Mesenchymal stem cell (in vitro differentiated cells and primary cell): Measurements from ENCODE around the gene TMEM38A. TPM values are rescaled to one million over a fixed set of nuclear protein-coding genes. Genes with fewer than 3 reads are reported as not detected.
A peak's percentile ranks its signal among the peaks of the same experiment; 100 is the strongest.

Experiments used
- DNase-seq: peaks from one replicate; pipeline ENCODE4 v3.0.0-alpha.2; 2013
- H2AFZ ChIP-seq: one replicate; pipeline ENCODE4 v1.6.1; 2013; ENCODE audit warnings: low read depth, mild to moderate bottlenecking, control low read depth, inconsistent platforms, low read length, moderate library complexity
- H2AK5ac ChIP-seq: 2 replicates; pipeline ENCODE4 v1.6.1; 2013; ENCODE audit warnings: low read length, moderate library complexity, mild to moderate bottlenecking, inconsistent platforms; ENCODE audit not compliant: severe bottlenecking
- H2BK120ac ChIP-seq: one replicate; pipeline ENCODE4 v1.6.1; 2013; ENCODE audit warnings: low read depth, mild to moderate bottlenecking, inconsistent platforms, low read length, moderate library complexity
- H2BK12ac ChIP-seq, 2 experiments: one replicate each; pipeline ENCODE4 v1.6.1; 2013; ENCODE audit warnings: inconsistent platforms in 2 of 2, low read length in 2 of 2, mild to moderate bottlenecking in 2 of 2, moderate library complexity in 2 of 2, control low read depth in 1 of 2
- H2BK15ac ChIP-seq: one replicate; pipeline ENCODE4 v1.6.1; 2013; ENCODE audit warnings: mild to moderate bottlenecking, low read depth, inconsistent platforms; ENCODE audit not compliant: poor library complexity, severe bottlenecking
- H2BK5ac ChIP-seq: 2 replicates; pipeline ENCODE4 v1.6.1; 2013; ENCODE audit warnings: low read depth, mild to moderate bottlenecking, low read length, control low read depth, inconsistent platforms; ENCODE audit not compliant: poor library complexity, severe bottlenecking
- H3K14ac ChIP-seq, 2 experiments: one replicate each; pipeline ENCODE4 v1.6.1; 2013; ENCODE audit warnings: inconsistent platforms in 2 of 2, low read length in 2 of 2, control low read depth in 1 of 2, mild to moderate bottlenecking in 1 of 2, moderate library complexity in 1 of 2
- H3K18ac ChIP-seq, 2 experiments: one replicate each; pipeline ENCODE4 v1.6.1; 2013; ENCODE audit warnings: inconsistent platforms in 2 of 2, low read length in 2 of 2, control low read depth in 1 of 2, low read depth in 1 of 2, mild to moderate bottlenecking in 1 of 2
- H3K23ac ChIP-seq, 2 experiments: one replicate each; pipeline ENCODE4 v1.6.1; 2013; ENCODE audit warnings: inconsistent platforms in 2 of 2, low read length in 2 of 2, mild to moderate bottlenecking in 2 of 2, moderate library complexity in 2 of 2, control low read depth in 1 of 2
- H3K27ac ChIP-seq: 2 replicates; pipeline ENCODE4 v1.5.1; 2013; ENCODE audit warnings: mild to moderate bottlenecking, moderate library complexity, low read length, control low read depth, inconsistent platforms; ENCODE audit not compliant: poor library complexity, severe bottlenecking
- H3K27me3 ChIP-seq, 2 experiments: 2 replicates each; pipeline versions ENCODE4 v1.6.1 to v1.7.0; 2013; ENCODE audit warnings: low read length in 2 of 2, mild to moderate bottlenecking in 2 of 2, moderate library complexity in 2 of 2, control low read depth in 1 of 2, inconsistent platforms in 1 of 2; ENCODE audit not compliant: control insufficient read depth in 1 of 2, insufficient read depth in 1 of 2
- H3K36me3 ChIP-seq, 2 experiments: 2 replicates each; pipeline versions ENCODE4 v1.6.1 to v1.7.0; 2013; ENCODE audit warnings: low read length in 2 of 2, control low read depth in 1 of 2, inconsistent platforms in 1 of 2, low read depth in 1 of 2, mild to moderate bottlenecking in 1 of 2; ENCODE audit not compliant: insufficient read depth in 2 of 2, control insufficient read depth in 1 of 2
- H3K4ac ChIP-seq, 2 experiments: one replicate each; pipeline ENCODE4 v1.6.1; 2013; ENCODE audit warnings: inconsistent platforms in 2 of 2, low read length in 2 of 2, mild to moderate bottlenecking in 2 of 2, moderate library complexity in 2 of 2, control low read depth in 1 of 2, low read depth in 1 of 2
- H3K4me1 ChIP-seq: 2 replicates; pipeline ENCODE4 v1.6.1; 2013; ENCODE audit warnings: low read depth, low read length, control low read depth; ENCODE audit not compliant: control insufficient read depth, insufficient read depth
- H3K4me2 ChIP-seq: 2 replicates; pipeline ENCODE4 v1.6.1; 2013; ENCODE audit warnings: low read length, mild to moderate bottlenecking, inconsistent platforms; ENCODE audit not compliant: poor library complexity, severe bottlenecking
- H3K4me3 ChIP-seq, 2 experiments: 2 replicates each; pipeline versions ENCODE4 v1.5.1 to v1.7.0; 2013; ENCODE audit warnings: low read length in 2 of 2, mild to moderate bottlenecking in 2 of 2, control low read depth in 1 of 2, low read depth in 1 of 2; ENCODE audit not compliant: insufficient read depth in 1 of 2
- H3K79me1 ChIP-seq: replicated peaks from 2 replicates; pipeline ENCODE4 v1.6.1; 2013; ENCODE audit warnings: mild to moderate bottlenecking, control low read depth, low read length, inconsistent platforms; ENCODE audit not compliant: poor library complexity, severe bottlenecking
- H3K9ac ChIP-seq: 2 replicates; pipeline ENCODE4 v1.7.0; 2013; ENCODE audit warnings: mild to moderate bottlenecking, low read length, moderate library complexity
- H3K9me3 ChIP-seq: 2 replicates; pipeline ENCODE4 v1.7.0; 2013; ENCODE audit warnings: mild to moderate bottlenecking, low read length; ENCODE audit not compliant: control insufficient read depth
- H4K8ac ChIP-seq: one replicate; pipeline ENCODE4 v1.6.1; 2013; ENCODE audit warnings: inconsistent platforms, mild to moderate bottlenecking, low read length, moderate library complexity
- H4K91ac ChIP-seq: one replicate; pipeline ENCODE4 v1.6.1; 2013; ENCODE audit warnings: mild to moderate bottlenecking, low read length, inconsistent platforms
- WGBS: methylation state at CpG from one replicate; pipeline ENCODE4 v1.1.7; 2013; ENCODE audit warnings: mixed read lengths; 5-methylcytosine and 5-hydroxymethylcytosine counted together
- polyA plus RNA-seq, 2 experiments: library from polyadenylated mRNA; stranded (reverse); fragments of 200-250 nt; gene quantifications; one replicate each; pipeline ENCODE4 v1.2.3, GENCODE V29; 2013

The TMEM38A gene
- 0.95 TPM for polyA plus RNA-seq (2013, experiment 1 of 2)
- 0.93 TPM for polyA plus RNA-seq (2013, experiment 2 of 2)

DNA sequence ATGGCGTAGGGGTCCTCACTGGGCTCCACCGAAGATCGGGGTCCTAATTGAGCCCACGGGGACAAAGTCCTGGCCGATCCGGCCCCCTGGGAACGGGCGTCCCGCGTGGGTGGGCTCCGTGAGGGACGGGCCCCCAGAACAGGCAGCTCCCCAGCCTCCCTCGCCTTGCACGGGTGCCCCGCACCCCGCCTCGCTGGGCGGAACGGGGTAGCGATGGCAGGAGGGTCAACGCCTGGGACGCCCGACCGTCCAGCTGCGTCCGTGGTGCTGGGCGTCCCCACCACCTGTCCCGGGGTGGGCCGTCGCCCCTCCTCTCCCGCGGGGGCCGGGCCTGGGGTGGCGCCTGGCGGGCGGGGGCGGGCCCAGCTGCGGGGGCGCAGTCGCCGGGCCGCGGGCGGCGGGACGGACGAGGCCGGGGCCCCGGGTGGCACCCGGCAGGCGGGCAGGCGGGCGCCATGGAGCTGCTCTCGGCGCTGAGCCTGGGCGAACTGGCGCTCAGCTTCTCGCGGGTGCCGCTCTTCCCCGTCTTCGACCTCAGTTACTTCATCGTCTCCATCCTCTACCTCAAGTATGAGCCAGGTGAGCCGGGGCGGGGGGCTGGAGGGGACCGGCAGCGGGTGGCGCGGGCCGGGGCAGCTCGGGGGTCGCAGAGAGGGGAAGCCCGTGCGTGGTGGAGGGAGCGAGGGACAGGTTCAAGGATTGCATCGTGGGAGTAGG, at the start of gene TMEM38A:
TMEM38A (plus strand) TSS at position 377 of the 717 bp plus-strand sequence; CDS start at position 456, 79 bp downstream.
- Histone ChIP-seq H3K4me1 (peaks cover 27% of the 10 kb centered on the region), H2AFZ (peak within 1 kb of the TSS; percentile 84), H2AK5ac (peak within 1 kb of the TSS; percentile 54), H3K14ac (peak within 1 kb of the TSS; percentile 67 to 75), H3K9ac (peak within 1 kb of the TSS; percentile 94), H3K4me2 (peak within 1 kb of the TSS; percentile 100), H3K18ac (peak within 1 kb of the TSS; percentile 70 to 100), H2BK120ac (peak within 1 kb of the TSS; percentile 95), H4K91ac (peak within 1 kb of the TSS; percentile 83), H2BK5ac (peak within 1 kb of the TSS; percentile 35), H3K4me3 (peak within 1 kb of the TSS; percentile 90 to 92), H4K8ac (peak within 1 kb of the TSS; percentile 87), H3K36me3 (peaks cover 23 to 30% of the 10 kb centered on the region in 2 experiments), H3K23ac (peak within 1 kb of the TSS in 1 of 2 experiments; percentile 86), H3K79me1 (peaks cover 21% of the 10 kb centered on the region), H2BK12ac (peak within 1 kb of the TSS in 1 of 2 experiments; percentile 66), H3K4ac (peak within 1 kb of the TSS in 1 of 2 experiments; percentile 34), H3K9me3 (no peaks in the 10 kb centered on the region), H3K27ac (peak within 1 kb of the TSS; percentile 98), H2BK15ac (peak within 1 kb of the TSS; percentile 77), H3K27me3 (peaks cover 0 to 4% of the 10 kb centered on the region in 2 experiments)
- DNase-seq: peak; percentile 22
- 3% methylated on average over 49 of the region's 76 CpGs for WGBS

DNA sequence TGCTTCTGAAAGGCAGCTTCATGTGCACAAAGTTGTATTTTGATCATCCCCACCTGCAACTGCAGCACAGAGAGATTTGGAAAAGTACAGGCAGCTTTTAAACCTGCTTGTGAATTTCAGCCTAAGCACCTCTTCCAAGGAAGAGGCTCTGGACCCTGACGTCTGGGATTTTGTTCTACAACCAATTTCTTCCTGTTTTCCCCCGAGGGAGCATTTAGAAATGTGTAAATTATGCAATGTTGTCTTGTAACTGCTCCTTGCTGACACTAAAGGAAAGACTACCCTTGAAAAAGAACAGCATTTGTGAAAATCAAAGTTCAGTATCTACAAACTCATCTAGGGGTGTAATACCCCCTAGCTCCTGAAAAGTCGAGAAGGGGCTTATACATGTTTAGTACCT, 48.3 kb upstream of the TMEM38A start:
- Histone ChIP-seq H2AFZ (no peak overlapping the region), H2AK5ac (no peak overlapping the region), H3K27ac (no peak overlapping the region), H2BK5ac (no peak overlapping the region), H3K9ac (no peak overlapping the region), H3K79me1 (peaks cover 13% of the 10 kb centered on the region), H3K27me3 (no peaks in the 10 kb centered on the region), H2BK12ac (no peak overlapping the region), H2BK15ac (no peak overlapping the region), H3K14ac (no peak overlapping the region), H3K18ac (no peak overlapping the region), H3K4me3 (no peak overlapping the region), H3K23ac (no peak overlapping the region), H3K4ac (no peak overlapping the region), H2BK120ac (no peak overlapping the region), H3K36me3 (peaks cover 0 to 4% of the 10 kb centered on the region in 2 experiments), H3K4me1 (peaks cover 15% of the 10 kb centered on the region), H4K8ac (no peak overlapping the region), H3K9me3 (no peaks in the 10 kb centered on the region), H4K91ac (no peak overlapping the region), H3K4me2 (no peak overlapping the region)
- WGBS: no CpG with 5 or more reads among the region's 3 CpGs
- peak; percentile 46 for DNase-seq

GRCh38 chr19:16613841-16614240, 47.1 kb upstream of the TMEM38A start:
- H2BK5ac ChIP-seq: no peak overlapping the region
- no peak for DNase-seq
- H2AFZ ChIP-seq: no peak overlapping the region
- H3K4me3 ChIP-seq: no peak overlapping the region
- no peak overlapping the region for H2BK12ac ChIP-seq
- H3K23ac ChIP-seq: no peak overlapping the region
- no peak overlapping the region for H3K18ac ChIP-seq
- no peak overlapping the region for H2AK5ac ChIP-seq
- H3K4ac ChIP-seq: no peak overlapping the region
- no peak overlapping the region for H3K4me2 ChIP-seq
- peaks cover 12% of the 10 kb centered on the region for H3K79me1 ChIP-seq
- WGBS: 95% methylated on average over 2 of the region's 2 CpGs
- no peaks in the 10 kb centered on the region for H3K27me3 ChIP-seq
- H3K9me3 ChIP-seq: no peaks in the 10 kb centered on the region
- H2BK120ac ChIP-seq: no peak overlapping the region
- H4K8ac ChIP-seq: no peak overlapping the region
- no peak overlapping the region for H4K91ac ChIP-seq
- H3K14ac ChIP-seq: no peak overlapping the region
- no peak overlapping the region for H3K9ac ChIP-seq
- H3K4me1 ChIP-seq: peaks cover 13% of the 10 kb centered on the region
- H3K27ac ChIP-seq: no peak overlapping the region
- H2BK15ac ChIP-seq: peak overlapping the region; percentile 12
- H3K36me3 ChIP-seq: no peaks in the 10 kb centered on the region

GRCh38 chr19:16614941-16615340, 46.0 kb upstream of the TMEM38A start:
- no peak overlapping the region for H2AFZ ChIP-seq
- no peak overlapping the region for H2BK5ac ChIP-seq
- no peak overlapping the region for H2AK5ac ChIP-seq
- no peak overlapping the region for H3K4me3 ChIP-seq
- no peak overlapping the region for H3K18ac ChIP-seq
- no peak overlapping the region for H3K14ac ChIP-seq
- no peak overlapping the region for H2BK120ac ChIP-seq
- H4K91ac ChIP-seq: no peak overlapping the region
- H3K27me3 ChIP-seq: no peaks in the 10 kb centered on the region
- H3K4me1 ChIP-seq: peaks cover 17% of the 10 kb centered on the region
- H3K4ac ChIP-seq: peak overlapping the region in 1 of 2 experiments; percentile 54
- no peak for DNase-seq
- H3K4me2 ChIP-seq: no peak overlapping the region
- H2BK15ac ChIP-seq: no peak overlapping the region
- H2BK12ac ChIP-seq: no peak overlapping the region
- H3K9ac ChIP-seq: no peak overlapping the region
- H3K27ac ChIP-seq: no peak overlapping the region
- WGBS: 59% methylated on average over 2 of the region's 2 CpGs
- no peaks in the 10 kb centered on the region for H3K9me3 ChIP-seq
- H4K8ac ChIP-seq: no peak overlapping the region
- H3K79me1 ChIP-seq: peaks cover 12% of the 10 kb centered on the region
- peak overlapping the region in 1 of 2 experiments; percentile 2 for H3K23ac ChIP-seq
- no peaks in the 10 kb centered on the region for H3K36me3 ChIP-seq
